GM12878 (cell line): Measurements from ENCODE around the gene SLC25A17.

ENCODE experiments used
- BACH1 ChIP-seq: fragments of 450-650 bp; IDR thresholded peaks from 2 replicates; pipeline ENCODE4 v1.6.1; 2017; ENCODE audit warnings: mild to moderate bottlenecking, borderline replicate concordance
- CEBPB ChIP-seq, 2 experiments: fragments of 150-350 bp in 1 of 2; IDR thresholded peaks; 2 replicates each; pipeline ENCODE4 v1.6.1; 2012 to 2014; ENCODE audit warnings: low read depth in 2 of 2, low read length in 2 of 2, borderline replicate concordance in 1 of 2, inconsistent platforms in 1 of 2
- EZH2 ChIP-seq: IDR thresholded peaks from 2 replicates; pipeline ENCODE4 v1.6.1; 2012; ENCODE audit warnings: low read depth, mild to moderate bottlenecking, control low read depth, inconsistent platforms, low read length, borderline replicate concordance; ENCODE audit not compliant: control insufficient read depth
- PBX3 ChIP-seq: IDR thresholded peaks from 2 replicates; pipeline ENCODE4 v1.6.1; 2011; ENCODE audit warnings: mild to moderate bottlenecking, low read depth, low read length, moderate library complexity; ENCODE audit not compliant: insufficient replicate concordance
- PRDM15 ChIP-seq: fragments of 450-650 bp; formaldehyde crosslinking; IDR thresholded peaks from 2 replicates; pipeline ENCODE4 v1.4.0; 2020; ENCODE audit warnings: mild to moderate bottlenecking, moderate library complexity
- ZBTB33 ChIP-seq: fragments of 450-650 bp; IDR thresholded peaks from 2 replicates; pipeline ENCODE4 v1.6.1; 2017; ENCODE audit warnings: mild to moderate bottlenecking
- TF ChIP-seq, protein P1 (sequence below), 3 experiments: IDR thresholded peaks in 2 of 3; conservative IDR thresholded peaks in 1 of 3; 2 replicates each; pipeline ENCODE4 v1.5.1; 2011; ENCODE audit warnings: low read depth in 3 of 3, low read length in 3 of 3, mild to moderate bottlenecking in 3 of 3, control low read depth in 2 of 3, moderate library complexity in 2 of 3, inconsistent platforms in 1 of 3, mixed read lengths in 1 of 3; ENCODE audit not compliant: control insufficient read depth in 2 of 3, insufficient read depth in 1 of 3; ENCODE audit errors: extremely low read depth in 1 of 3
- TF ChIP-seq, protein P2 (sequence below): IDR thresholded peaks from 2 replicates; pipeline ENCODE4 v1.6.1; 2012; ENCODE audit warnings: low read depth, low read length, improper control_type of control experiment

DNA sequence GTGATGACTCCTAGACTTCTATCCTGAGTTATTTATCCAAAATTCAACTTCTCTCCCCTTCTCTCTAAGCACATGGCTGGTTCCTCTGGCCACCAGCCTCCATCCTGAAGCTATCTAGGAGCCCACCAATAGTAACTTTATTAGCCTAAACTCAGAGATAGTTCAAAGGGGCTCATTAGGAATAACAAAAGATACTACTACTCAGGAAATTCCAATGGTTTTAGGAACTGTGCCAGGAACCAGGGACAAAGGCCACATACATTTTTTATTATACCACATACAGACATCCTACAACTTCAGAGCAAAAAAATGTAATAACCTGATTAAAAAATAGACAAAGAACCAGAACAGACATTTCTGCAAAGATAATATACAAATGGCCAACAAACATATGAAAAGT lies 27.9 kb downstream of the SLC25A17 start:
- TF ChIP-seq PBX3 (no peak), BACH1 (no peak), EZH2 (no peak), PRDM15 (no peak), ZBTB33 (no peak), CEBPB (IDR thresholded peaks at IDR 0.05; ENCODE audit: borderline replicate concordance in 1 of 2, low read depth in 2 of 2, low read length in 2 of 2) (no peak)
- TF ChIP-seq, protein P1, sequence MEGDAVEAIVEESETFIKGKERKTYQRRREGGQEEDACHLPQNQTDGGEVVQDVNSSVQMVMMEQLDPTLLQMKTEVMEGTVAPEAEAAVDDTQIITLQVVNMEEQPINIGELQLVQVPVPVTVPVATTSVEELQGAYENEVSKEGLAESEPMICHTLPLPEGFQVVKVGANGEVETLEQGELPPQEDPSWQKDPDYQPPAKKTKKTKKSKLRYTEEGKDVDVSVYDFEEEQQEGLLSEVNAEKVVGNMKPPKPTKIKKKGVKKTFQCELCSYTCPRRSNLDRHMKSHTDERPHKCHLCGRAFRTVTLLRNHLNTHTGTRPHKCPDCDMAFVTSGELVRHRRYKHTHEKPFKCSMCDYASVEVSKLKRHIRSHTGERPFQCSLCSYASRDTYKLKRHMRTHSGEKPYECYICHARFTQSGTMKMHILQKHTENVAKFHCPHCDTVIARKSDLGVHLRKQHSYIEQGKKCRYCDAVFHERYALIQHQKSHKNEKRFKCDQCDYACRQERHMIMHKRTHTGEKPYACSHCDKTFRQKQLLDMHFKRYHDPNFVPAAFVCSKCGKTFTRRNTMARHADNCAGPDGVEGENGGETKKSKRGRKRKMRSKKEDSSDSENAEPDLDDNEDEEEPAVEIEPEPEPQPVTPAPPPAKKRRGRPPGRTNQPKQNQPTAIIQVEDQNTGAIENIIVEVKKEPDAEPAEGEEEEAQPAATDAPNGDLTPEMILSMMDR (IDR thresholded peaks at IDR 0.05 in 2 of 3, conservative IDR thresholded peaks at IDR 0.05 in 1 of 3; ENCODE audit: control insufficient read depth in 2 of 3, extremely low read depth in 1 of 3, insufficient read depth in 1 of 3, low read depth in 3 of 3, low read length in 3 of 3), result no peak
- TF ChIP-seq, protein P2, sequence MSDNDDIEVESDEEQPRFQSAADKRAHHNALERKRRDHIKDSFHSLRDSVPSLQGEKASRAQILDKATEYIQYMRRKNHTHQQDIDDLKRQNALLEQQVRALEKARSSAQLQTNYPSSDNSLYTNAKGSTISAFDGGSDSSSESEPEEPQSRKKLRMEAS, result no peak
